Renal cortex interstitium (tissue), 11 donors: ENCODE results near the gene FNDC3B. TPM values are rescaled to one million over a fixed set of nuclear protein-coding genes. Genes with fewer than 3 reads are reported as not detected.

ENCODE experiments used
- DNase-seq, 11 donors: peaks; one replicate each; pipeline ENCODE4 v3.0.0-alpha.2; 2013; ENCODE audit warnings: low read depth in 9 of 11, low spot score in 4 of 11; ENCODE audit errors: extremely low read depth in 1 of 11
- polyA plus RNA-seq, 3 donors: library from polyadenylated mRNA; unstranded; fragments of 120-200 nt; gene quantifications; one replicate each; pipeline ENCODE4 v1.2.1, GENCODE V29; 2013; ENCODE audit not compliant: insufficient read length in 3 of 3

FNDC3B gene
- polyA plus RNA-seq, 3 donors: 55.0 to 61.0 (median 59.9) TPM

DNA sequence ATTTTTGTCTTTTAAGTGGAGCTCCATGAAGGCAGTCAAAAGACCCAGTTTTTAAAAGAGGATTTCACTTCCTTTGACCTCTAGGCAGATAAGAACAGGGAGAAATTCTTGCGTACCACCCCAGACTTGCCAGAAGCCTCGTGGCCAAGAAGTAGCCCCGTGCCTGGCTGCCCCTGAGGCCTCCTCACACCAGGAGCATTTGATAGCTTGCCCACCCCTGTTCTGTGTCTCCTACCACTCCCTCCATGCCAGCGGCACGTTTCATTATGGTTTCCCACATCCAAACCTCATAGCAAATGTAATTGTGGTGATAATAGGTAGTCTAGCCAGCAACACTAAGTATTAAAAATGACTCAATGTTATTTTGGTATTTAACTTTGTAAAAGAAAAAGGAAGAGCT, 301.2 kb downstream of the FNDC3B start:
- no peak for DNase-seq

GRCh38 chr3:172341482-172342059, 302.2 kb downstream of the FNDC3B start:
- peak in 8 of 11 donors; percentile 21 to 64 (median 40) for DNase-seq

DNA sequence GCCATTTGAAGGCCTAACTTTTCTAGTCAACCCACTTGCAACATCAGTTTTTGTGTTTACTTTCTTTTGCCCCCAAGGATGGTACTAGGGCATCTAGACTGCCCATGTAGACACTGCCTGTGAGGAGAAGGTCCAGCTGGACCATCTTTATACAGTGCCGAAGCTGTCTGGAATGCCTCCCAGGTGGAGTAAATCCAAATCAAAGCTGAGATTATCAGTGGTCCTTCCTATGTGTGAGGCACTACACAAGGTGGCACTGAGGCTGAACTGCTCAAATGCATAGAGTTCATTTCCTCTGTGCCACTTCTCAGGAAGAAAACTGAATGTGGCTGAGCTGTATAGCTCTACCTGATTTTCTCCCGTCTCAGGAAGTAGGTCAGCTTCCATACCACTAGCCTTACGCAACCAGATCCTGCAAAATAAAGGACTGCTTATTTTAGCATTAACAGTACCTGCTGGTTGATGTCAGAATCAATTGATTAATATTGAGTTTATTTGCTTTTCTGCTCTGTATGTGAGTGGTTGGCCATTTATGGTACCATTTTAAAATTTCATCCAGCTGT, 302.8 kb downstream of the FNDC3B start:
- no peak for DNase-seq

DNA sequence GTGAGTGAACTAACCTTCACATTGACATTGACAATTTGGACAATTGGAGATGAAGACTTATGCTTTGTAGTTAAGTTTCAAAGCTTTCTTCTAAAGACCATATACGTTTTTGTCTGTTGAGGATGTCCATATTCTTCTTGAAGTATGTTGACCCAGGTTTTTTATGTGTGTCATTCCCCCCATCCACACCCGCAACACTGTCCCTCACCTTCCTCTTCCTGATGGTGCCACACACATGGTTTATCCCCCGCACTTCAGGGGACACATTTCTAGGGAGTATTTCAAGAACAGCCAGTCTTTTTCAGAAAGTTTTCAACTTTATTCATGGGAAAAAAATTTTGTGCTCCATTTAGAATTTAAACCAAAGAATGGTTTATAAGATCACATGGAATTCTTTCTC, 303.7 kb downstream of the FNDC3B start:
- DNase-seq: no peak

DNA sequence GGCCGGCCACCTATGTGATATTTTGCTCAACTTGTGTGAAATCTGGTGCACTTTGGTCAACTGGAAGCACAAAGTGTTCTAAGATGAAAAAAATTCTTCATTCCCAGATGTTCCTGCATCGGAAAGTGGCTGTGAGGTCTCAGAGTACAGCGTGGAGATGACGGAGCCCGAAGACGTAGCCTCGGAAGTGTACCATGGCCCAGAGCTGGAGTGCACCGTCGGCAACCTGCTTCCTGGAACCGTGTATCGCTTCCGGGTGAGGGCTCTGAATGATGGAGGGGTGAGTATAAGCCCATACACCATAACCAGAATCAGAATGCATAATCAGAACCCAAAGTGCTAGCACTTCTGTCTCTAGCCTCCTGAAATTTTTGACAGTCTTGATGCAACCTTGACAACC, 304.6 kb downstream of the FNDC3B start:
- no peak for DNase-seq

DNA sequence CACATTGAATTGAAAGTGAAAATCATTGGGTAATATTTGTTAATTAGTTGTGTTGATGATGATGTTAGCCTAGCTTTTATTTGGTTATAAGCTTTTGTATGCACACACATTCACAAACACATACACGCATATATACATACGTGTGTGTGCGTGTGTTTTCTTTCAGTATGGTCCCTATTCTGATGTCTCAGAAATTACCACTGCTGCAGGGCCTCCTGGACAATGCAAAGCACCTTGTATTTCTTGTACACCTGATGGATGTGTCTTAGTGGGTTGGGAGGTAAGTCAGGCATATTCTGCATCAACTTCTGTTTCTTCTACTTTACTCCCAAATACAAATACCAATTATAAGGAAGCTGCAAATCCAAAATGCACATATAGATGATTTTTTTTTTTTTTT, 306.8 kb downstream of the FNDC3B start:
- no peak for DNase-seq

- DNase-seq: no peak
Observed at GRCh38 chr3:172347895-172348679, 308.7 kb downstream of the FNDC3B start.

- no peak for DNase-seq
Observed at GRCh38 chr3:172351895-172352466, 312.6 kb downstream of the FNDC3B start.

DNA sequence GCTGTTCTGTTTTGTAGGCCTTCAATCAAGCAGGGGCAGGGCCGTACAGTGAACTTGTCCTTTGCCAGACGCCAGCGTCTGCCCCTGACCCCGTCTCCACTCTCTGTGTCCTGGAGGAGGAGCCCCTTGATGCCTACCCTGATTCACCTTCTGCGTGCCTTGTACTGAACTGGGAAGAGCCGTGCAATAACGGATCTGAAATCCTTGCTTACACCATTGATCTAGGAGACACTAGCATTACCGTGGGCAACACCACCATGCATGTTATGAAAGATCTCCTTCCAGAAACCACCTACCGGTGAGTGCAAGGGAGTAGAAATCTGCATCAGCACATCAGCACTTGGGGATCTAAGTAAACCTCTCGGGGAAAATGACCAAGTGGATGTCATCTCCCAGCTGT, 313.4 kb downstream of the FNDC3B start:
- no peak for DNase-seq

DNA sequence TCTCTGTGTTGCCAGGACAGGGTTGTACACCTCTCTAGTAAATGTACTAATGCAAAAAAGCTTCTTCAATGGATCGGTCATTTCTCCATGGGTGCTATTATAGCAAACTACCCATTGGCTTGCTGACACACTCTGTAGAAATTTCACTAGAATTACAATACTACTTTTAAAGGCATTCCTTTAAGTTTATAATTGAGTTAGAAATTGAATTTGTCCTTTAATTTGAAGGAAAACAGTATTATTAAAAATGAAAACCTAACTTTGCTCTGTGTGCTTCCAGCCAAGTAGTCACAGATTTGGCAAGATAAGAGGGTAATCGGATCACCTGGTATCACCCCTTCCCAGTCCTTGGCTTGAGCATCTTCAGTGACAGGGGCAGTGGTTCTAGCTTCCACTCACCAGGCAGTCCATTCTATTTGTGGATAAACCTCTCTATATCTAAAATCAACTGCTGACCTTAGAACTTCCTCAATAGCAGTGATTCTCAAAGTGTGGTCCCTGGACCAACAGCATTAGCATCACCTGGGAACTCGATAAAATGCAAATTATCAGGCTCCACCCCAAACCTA, 315.6 kb downstream of the FNDC3B start:
- DNase-seq: no peak

DNA sequence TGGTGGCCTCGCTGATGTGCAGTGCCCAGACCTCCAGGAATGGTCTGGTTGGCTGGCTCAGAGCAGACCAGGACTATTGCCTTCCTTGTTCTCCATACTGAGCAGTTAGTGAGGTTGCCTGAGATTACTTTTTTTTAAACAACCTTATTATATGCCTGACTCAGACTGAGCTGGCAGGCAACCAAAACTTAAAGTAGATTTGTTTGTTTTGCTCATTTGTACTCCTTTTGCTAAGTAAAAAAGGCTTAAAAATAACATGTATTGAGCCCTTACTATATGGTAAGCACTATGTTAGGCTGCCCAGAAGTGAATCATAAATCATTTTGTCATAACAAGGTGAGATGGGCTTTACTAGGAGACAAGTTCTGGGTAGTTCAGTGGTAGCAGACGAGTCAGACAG, 316.5 kb downstream of the FNDC3B start:
- no peak for DNase-seq

DNA sequence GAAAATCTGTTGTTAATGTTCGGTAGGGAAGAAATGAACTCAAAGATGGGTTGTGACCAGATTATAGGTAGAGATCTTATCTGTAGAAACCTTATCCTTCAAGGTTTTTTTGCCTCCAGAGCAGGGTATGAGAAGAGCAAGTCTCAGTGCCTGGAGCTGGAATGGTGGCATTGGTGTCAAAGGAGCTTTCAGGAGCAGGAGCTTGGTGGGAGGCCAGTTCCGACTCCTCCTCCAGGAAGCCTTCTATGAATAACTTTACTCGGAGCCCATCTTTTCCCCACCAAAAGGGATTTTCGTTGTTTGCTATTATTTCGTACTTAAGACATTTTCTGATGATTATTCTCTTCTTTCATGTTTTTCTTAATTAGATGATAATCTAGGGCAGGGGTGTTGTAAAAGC, 317.0 kb downstream of the FNDC3B start:
- DNase-seq: no peak

DNA sequence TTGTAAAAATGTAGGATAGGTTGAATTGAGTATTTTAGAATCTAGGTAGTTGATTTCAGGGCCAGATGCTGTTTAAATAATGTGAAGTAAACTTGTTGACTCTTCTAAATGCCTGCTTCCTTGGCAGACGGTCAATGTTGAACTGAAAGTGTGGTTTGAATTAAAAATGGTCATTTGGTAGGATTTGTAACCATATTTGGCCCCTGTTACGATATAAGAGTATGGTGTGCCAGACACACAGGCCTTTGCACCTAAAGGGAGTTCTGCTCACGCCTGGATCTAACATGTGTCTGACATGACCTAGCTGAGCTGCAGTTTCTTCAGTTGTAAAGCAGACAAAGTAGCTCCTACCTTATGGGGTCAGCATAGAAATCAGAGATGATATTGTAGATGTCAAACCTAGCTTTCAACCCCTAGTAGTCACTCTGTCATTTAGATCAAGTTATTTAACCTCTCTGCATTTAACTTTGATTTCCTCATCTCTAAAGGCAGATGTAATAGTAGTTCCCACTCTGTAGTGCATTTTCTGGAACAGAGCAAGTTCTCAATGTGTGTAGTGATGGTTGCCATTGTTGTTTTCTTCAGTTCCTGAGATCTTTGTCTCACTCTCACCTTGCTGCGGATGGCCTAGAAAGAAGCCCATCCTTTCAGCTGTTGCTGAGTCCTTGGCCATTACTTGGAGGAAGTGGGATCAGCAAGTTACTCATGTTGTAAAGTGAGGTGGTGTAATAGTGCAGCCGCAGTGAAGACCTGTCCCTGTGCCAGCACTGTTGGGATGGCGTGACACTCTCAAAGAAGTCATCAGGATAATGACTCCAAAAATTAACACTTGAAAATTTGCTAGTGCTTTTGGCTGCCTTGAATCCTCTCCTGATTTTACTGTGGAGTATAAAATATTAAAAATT, 318.7 kb downstream of the FNDC3B start:
- no peak for DNase-seq

- no peak for DNase-seq
Observed at GRCh38 chr3:172359231-172359630, 319.9 kb downstream of the FNDC3B start.

DNA sequence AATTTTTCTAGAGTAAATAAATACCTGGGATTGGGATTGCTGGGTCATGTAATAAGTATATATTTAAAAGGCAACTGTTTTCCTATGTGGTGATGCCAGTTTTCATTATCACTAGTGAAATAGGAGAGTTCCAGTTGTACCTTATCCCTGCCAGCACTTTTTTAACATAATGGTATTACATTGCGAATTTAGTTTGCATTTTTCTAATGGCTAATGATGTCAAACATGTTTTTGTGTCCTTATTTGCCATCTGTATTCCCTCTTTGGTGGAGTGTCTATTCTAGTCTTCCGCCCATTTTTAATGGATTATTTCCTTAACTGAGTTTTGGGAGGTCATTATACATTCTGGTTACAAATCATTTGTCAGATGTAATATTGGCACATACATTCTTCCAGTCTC, 320.6 kb downstream of the FNDC3B start:
- DNase-seq: no peak

GRCh38 chr3:172362583-172362982, 323.2 kb downstream of the FNDC3B start:
- DNase-seq: no peak

DNA sequence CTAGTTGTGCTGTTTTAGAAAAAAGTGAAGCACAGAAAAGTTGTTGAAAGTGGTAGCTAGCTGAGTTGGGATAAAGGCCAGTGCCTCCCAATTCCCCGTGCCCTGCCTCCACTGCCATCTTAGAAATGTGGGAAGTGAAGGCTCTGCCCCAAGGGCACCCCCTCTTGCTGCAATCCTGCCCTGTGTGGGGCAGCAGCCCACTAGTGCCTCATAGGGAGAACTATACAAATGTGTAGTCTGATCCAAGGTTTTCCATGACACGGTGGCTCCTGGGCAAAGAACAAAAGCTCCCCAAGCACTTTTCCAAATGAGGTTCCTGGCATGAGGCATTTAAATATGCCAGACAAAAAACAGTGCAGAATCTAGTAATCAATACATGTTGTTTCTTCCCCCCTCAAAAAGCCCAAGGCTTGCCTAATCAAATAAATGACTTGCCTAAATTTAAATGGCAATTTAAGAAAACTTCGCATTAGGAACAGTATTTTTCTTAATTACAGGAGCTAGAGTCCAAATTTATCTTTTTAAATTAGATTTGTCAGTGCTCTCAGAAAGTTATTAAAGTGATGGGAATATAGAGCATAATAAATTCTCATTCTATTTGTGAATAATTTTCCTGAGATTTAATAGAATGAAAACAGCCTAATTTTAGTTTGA, 325.1 kb downstream of the FNDC3B start:
- DNase-seq: no peak

- no peak for DNase-seq
Observed at GRCh38 chr3:172365028-172365567, 325.7 kb downstream of the FNDC3B start.
